ENCODE measurements around the gene HMMR.

Gene HMMR

GRCh38 chr5:163540696-163541095 is 80.3 kb downstream of the HMMR start:
- no peak overlapping the region for H3K4me3 ChIP-seq (ENCODE audit: low read depth, low read length)
- ChIA-PET CTCF (no interaction called here), POLR2A (no interaction called here)
- DNase-seq (ENCODE audit: low read depth, low spot score), result no peak
- no peak for TF ChIP-seq CTCF (IDR thresholded peaks at IDR 0.05; ENCODE audit: insufficient read depth, low read length, missing control alignments)
